ACC112 (cell line): Measurements from ENCODE around the gene IL23R.

Experiments used
- H2AFZ ChIP-seq: fragments of 200-600 bp; sonication (generic); one replicate; pipeline ENCODE4 v1.6.0; 2017; ENCODE audit warnings: antibody characterized with exemption, low read length; ENCODE audit not compliant: unreplicated experiment
- H3K27ac ChIP-seq: fragments of 200-600 bp; sonication (generic); 2 replicates; pipeline ENCODE4 v1.5.1; 2014; ENCODE audit warnings: low read depth, mild to moderate bottlenecking, antibody characterized with exemption, low read length, moderate library complexity
- H3K27me3 ChIP-seq: fragments of 200-600 bp; sonication (generic); 2 replicates; pipeline ENCODE4 v1.6.1; 2014; ENCODE audit warnings: mild to moderate bottlenecking, antibody characterized with exemption, low read length, moderate library complexity, mixed read lengths; ENCODE audit not compliant: insufficient read depth
- H3K36me3 ChIP-seq: fragments of 200-600 bp; sonication (generic); 2 replicates; pipeline ENCODE4 v1.6.1; 2016; ENCODE audit warnings: mild to moderate bottlenecking, antibody characterized with exemption, low read length, moderate library complexity, mixed read lengths; ENCODE audit not compliant: insufficient read depth
- H3K4me1 ChIP-seq: fragments of 200-600 bp; sonication (generic); one replicate; pipeline ENCODE4 v1.6.1; 2016; ENCODE audit warnings: low read length, mixed read lengths; ENCODE audit not compliant: insufficient read depth, unreplicated experiment, control insufficient read depth
- H3K4me3 ChIP-seq: fragments of 200-600 bp; sonication (generic); 2 replicates; pipeline ENCODE4 v1.5.1; 2014; ENCODE audit warnings: mild to moderate bottlenecking, low read depth, low read length
- H3K79me2 ChIP-seq: fragments of 200-600 bp; sonication (generic); one replicate; pipeline ENCODE4 v1.6.0; 2016; ENCODE audit warnings: low read length; ENCODE audit not compliant: control insufficient read depth, unreplicated experiment, insufficient read depth

IL23R gene

GRCh38 chr1:67213164-67213563 is 46.9 kb downstream of the IL23R start:
- H3K4me3 ChIP-seq, result no peak overlapping the region

GRCh38 chr1:67213948-67214347 is 47.7 kb downstream of the IL23R start:
- Histone ChIP-seq H3K27me3 (no peaks in the 10 kb centered on the region), H3K4me3 (no peak overlapping the region), H3K36me3 (no peaks in the 10 kb centered on the region), H3K79me2 (no peaks in the 10 kb centered on the region), H3K27ac (no peak overlapping the region), H2AFZ (no peak overlapping the region), H3K4me1 (no peaks in the 10 kb centered on the region)

More at GRCh38 chr1:67213164-67213563, 46.9 kb downstream of the IL23R start:
- Histone ChIP-seq H3K27me3 (no peaks in the 10 kb centered on the region), H3K36me3 (no peaks in the 10 kb centered on the region), H3K4me1 (no peaks in the 10 kb centered on the region), H3K27ac (no peak overlapping the region), H3K79me2 (no peaks in the 10 kb centered on the region), H2AFZ (no peak overlapping the region)

- no peak overlapping the region for H3K4me3 ChIP-seq
Measured at GRCh38 chr1:67214420-67215174, 48.3 kb downstream of the IL23R start.

GRCh38 chr1:67216401-67216800 is 50.1 kb downstream of the IL23R start:
- Histone ChIP-seq H3K4me3 (no peak overlapping the region), H2AFZ (no peak overlapping the region), H3K36me3 (no peaks in the 10 kb centered on the region), H3K79me2 (no peaks in the 10 kb centered on the region), H3K4me1 (no peaks in the 10 kb centered on the region), H3K27ac (no peak overlapping the region), H3K27me3 (no peaks in the 10 kb centered on the region)

More at GRCh38 chr1:67214420-67215174, 48.3 kb downstream of the IL23R start:
- no peak overlapping the region for H2AFZ ChIP-seq
- H3K36me3 ChIP-seq, result no peaks in the 10 kb centered on the region
- H3K27me3 ChIP-seq, result no peaks in the 10 kb centered on the region
- H3K4me1 ChIP-seq, result no peaks in the 10 kb centered on the region
- H3K27ac ChIP-seq, result no peak overlapping the region
- no peaks in the 10 kb centered on the region for H3K79me2 ChIP-seq

- Histone ChIP-seq H3K4me1 (no peaks in the 10 kb centered on the region), H2AFZ (no peak overlapping the region), H3K27me3 (no peaks in the 10 kb centered on the region), H3K4me3 (no peak overlapping the region), H3K79me2 (no peaks in the 10 kb centered on the region), H3K27ac (no peak overlapping the region), H3K36me3 (no peaks in the 10 kb centered on the region)
Measured at GRCh38 chr1:67217417-67217816, 51.2 kb downstream of the IL23R start.

- Histone ChIP-seq H2AFZ (no peak overlapping the region), H3K79me2 (no peaks in the 10 kb centered on the region), H3K4me1 (no peaks in the 10 kb centered on the region), H3K4me3 (no peak overlapping the region), H3K36me3 (no peaks in the 10 kb centered on the region), H3K27me3 (no peaks in the 10 kb centered on the region), H3K27ac (no peak overlapping the region)
Measured at GRCh38 chr1:67217938-67218337, 51.7 kb downstream of the IL23R start.

- H2AFZ ChIP-seq, result no peak overlapping the region
- no peaks in the 10 kb centered on the region for H3K79me2 ChIP-seq
- no peak overlapping the region for H3K4me3 ChIP-seq
- no peaks in the 10 kb centered on the region for H3K36me3 ChIP-seq
- no peak overlapping the region for H3K27ac ChIP-seq
- H3K4me1 ChIP-seq, result no peaks in the 10 kb centered on the region
- H3K27me3 ChIP-seq, result peaks cover 27% of the 10 kb centered on the region
Measured at GRCh38 chr1:67224856-67225255, 58.6 kb downstream of the IL23R start.

GRCh38 chr1:67226688-67227087 is 60.4 kb downstream of the IL23R start:
- H3K4me3 ChIP-seq, result no peak overlapping the region
- no peak overlapping the region for H2AFZ ChIP-seq
- no peaks in the 10 kb centered on the region for H3K79me2 ChIP-seq
- H3K27ac ChIP-seq, result no peak overlapping the region
- H3K4me1 ChIP-seq, result no peaks in the 10 kb centered on the region
- no peaks in the 10 kb centered on the region for H3K36me3 ChIP-seq
- peaks cover 27% of the 10 kb centered on the region for H3K27me3 ChIP-seq

GRCh38 chr1:67227196-67227595 is 60.9 kb downstream of the IL23R start:
- H3K27me3 ChIP-seq, result peaks cover 27% of the 10 kb centered on the region
- H3K4me3 ChIP-seq, result no peak overlapping the region
- H3K36me3 ChIP-seq, result no peaks in the 10 kb centered on the region

GRCh38 chr1:67228791-67229190 is 62.5 kb downstream of the IL23R start:
- no peak overlapping the region for H3K4me3 ChIP-seq
- H3K27me3 ChIP-seq, result peaks cover 27% of the 10 kb centered on the region

More at GRCh38 chr1:67227196-67227595, 60.9 kb downstream of the IL23R start:
- no peaks in the 10 kb centered on the region for H3K79me2 ChIP-seq
- H3K27ac ChIP-seq, result no peak overlapping the region
- H2AFZ ChIP-seq, result no peak overlapping the region
- H3K4me1 ChIP-seq, result no peaks in the 10 kb centered on the region

GRCh38 chr1:67230539-67230938 is 64.3 kb downstream of the IL23R start:
- H3K36me3 ChIP-seq, result no peaks in the 10 kb centered on the region
- H3K27me3 ChIP-seq, result peaks cover 22% of the 10 kb centered on the region
- no peak overlapping the region for H3K27ac ChIP-seq
- H2AFZ ChIP-seq, result no peak overlapping the region
- H3K4me3 ChIP-seq, result no peak overlapping the region
- H3K79me2 ChIP-seq, result no peaks in the 10 kb centered on the region
- H3K4me1 ChIP-seq, result no peaks in the 10 kb centered on the region

More at GRCh38 chr1:67228791-67229190, 62.5 kb downstream of the IL23R start:
- Histone ChIP-seq H3K27ac (no peak overlapping the region), H3K4me1 (no peaks in the 10 kb centered on the region), H2AFZ (no peak overlapping the region), H3K36me3 (no peaks in the 10 kb centered on the region), H3K79me2 (no peaks in the 10 kb centered on the region)
